Panc1 (cell line): ENCODE results near the gene SLC4A2.

Source experiments
- POLR2AphosphoS5 ChIP-seq: IDR thresholded peaks from 2 replicates; pipeline ENCODE4 v1.6.1; 2012; ENCODE audit warnings: mild to moderate bottlenecking, low read depth, low read length, moderate library complexity
- SIN3A ChIP-seq: IDR thresholded peaks from 2 replicates; pipeline ENCODE4 v1.6.1; 2012; ENCODE audit warnings: low read depth, mild to moderate bottlenecking, low read length, moderate library complexity, borderline replicate concordance; ENCODE audit not compliant: insufficient read depth
- TCF7L2 ChIP-seq: IDR thresholded peaks from 2 replicates; pipeline ENCODE4 v1.6.1; 2011; ENCODE audit warnings: mild to moderate bottlenecking, low read depth, low read length, inconsistent platforms
- TF ChIP-seq, protein P1 (sequence below): fragments of 450-650 bp; IDR thresholded peaks from 2 replicates; pipeline ENCODE4 v1.5.1; 2017; ENCODE audit warnings: mild to moderate bottlenecking
- TF ChIP-seq, protein P2 (sequence below), 2 experiments: IDR thresholded peaks; 2 replicates each; pipeline ENCODE4 v1.6.1; 2011 to 2012; ENCODE audit warnings: low read depth in 2 of 2, control low read depth in 1 of 2, low read length in 1 of 2, mild to moderate bottlenecking in 1 of 2, moderate library complexity in 1 of 2; ENCODE audit not compliant: insufficient read depth in 1 of 2

DNA sequence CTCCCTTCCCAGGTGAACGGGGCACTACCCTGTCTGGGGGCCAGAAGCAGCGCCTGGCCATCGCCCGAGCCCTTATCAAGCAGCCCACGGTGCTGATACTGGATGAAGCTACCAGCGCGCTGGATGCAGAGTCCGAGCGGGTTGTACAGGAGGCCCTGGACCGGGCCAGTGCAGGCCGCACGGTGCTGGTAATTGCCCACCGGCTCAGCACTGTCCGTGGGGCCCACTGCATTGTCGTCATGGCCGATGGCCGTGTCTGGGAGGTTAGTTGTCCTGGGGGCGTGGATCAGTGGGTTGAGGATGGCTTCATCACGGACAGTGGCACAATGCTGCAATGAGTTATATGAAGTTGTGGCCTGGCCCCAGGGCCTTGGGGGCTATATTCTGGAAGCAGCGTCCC, 15.4 kb upstream of the SLC4A2 start:
- TF ChIP-seq, protein P1, sequence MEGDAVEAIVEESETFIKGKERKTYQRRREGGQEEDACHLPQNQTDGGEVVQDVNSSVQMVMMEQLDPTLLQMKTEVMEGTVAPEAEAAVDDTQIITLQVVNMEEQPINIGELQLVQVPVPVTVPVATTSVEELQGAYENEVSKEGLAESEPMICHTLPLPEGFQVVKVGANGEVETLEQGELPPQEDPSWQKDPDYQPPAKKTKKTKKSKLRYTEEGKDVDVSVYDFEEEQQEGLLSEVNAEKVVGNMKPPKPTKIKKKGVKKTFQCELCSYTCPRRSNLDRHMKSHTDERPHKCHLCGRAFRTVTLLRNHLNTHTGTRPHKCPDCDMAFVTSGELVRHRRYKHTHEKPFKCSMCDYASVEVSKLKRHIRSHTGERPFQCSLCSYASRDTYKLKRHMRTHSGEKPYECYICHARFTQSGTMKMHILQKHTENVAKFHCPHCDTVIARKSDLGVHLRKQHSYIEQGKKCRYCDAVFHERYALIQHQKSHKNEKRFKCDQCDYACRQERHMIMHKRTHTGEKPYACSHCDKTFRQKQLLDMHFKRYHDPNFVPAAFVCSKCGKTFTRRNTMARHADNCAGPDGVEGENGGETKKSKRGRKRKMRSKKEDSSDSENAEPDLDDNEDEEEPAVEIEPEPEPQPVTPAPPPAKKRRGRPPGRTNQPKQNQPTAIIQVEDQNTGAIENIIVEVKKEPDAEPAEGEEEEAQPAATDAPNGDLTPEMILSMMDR: no peak
- TF ChIP-seq SIN3A (no peak), POLR2AphosphoS5 (no peak), TCF7L2 (no peak)
- TF ChIP-seq, protein P2, sequence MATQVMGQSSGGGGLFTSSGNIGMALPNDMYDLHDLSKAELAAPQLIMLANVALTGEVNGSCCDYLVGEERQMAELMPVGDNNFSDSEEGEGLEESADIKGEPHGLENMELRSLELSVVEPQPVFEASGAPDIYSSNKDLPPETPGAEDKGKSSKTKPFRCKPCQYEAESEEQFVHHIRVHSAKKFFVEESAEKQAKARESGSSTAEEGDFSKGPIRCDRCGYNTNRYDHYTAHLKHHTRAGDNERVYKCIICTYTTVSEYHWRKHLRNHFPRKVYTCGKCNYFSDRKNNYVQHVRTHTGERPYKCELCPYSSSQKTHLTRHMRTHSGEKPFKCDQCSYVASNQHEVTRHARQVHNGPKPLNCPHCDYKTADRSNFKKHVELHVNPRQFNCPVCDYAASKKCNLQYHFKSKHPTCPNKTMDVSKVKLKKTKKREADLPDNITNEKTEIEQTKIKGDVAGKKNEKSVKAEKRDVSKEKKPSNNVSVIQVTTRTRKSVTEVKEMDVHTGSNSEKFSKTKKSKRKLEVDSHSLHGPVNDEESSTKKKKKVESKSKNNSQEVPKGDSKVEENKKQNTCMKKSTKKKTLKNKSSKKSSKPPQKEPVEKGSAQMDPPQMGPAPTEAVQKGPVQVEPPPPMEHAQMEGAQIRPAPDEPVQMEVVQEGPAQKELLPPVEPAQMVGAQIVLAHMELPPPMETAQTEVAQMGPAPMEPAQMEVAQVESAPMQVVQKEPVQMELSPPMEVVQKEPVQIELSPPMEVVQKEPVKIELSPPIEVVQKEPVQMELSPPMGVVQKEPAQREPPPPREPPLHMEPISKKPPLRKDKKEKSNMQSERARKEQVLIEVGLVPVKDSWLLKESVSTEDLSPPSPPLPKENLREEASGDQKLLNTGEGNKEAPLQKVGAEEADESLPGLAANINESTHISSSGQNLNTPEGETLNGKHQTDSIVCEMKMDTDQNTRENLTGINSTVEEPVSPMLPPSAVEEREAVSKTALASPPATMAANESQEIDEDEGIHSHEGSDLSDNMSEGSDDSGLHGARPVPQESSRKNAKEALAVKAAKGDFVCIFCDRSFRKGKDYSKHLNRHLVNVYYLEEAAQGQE (IDR thresholded peaks at IDR 0.05; ENCODE audit: insufficient read depth in 1 of 2, low read depth in 2 of 2, low read length in 1 of 2): no peak
